ENCODE data around the gene CCDC120. TPM values are rescaled to one million over a fixed set of nuclear protein-coding genes. Genes with fewer than 3 reads are reported as not detected.

The CCDC120 gene
- 10 to 100 TPM in 2 of 4 donors, 1 to 10 TPM in 2; 4.4 to 19.1 (median 9.9) TPM for total RNA-seq

GRCh38 chrX:49058794-49059193, at the start of gene CCDC120:
TSS of gene CCDC120 (plus strand) at chrX:49058999. CDS start at chrX:49062042, 3,043 bp downstream.
- Histone ChIP-seq H3K4me1 (no peaks in the 10 kb centered on the region), H3K27ac (peak within 1 kb of the TSS; percentile 59 to 81 (median 71)), H3K4me3 (peak within 1 kb of the TSS in 3 of 4 donors; percentile 20 to 53 (median 41)), H3K9me3 (no peaks in the 10 kb centered on the region), H3K27me3 (no peaks in the 10 kb centered on the region), H3K36me3 (no peaks in the 10 kb centered on the region)
- intact Hi-C loops (cut with DNase I; ENCODE audit: low total_unique reads), result no loop called here
- peak in 2 of 3 donors; percentile 47 to 76 for TF ChIP-seq POLR2AphosphoS5 (IDR thresholded peaks at IDR 0.05)
- no peak for TF ChIP-seq CTCF (IDR thresholded peaks at IDR 0.05)
- no peak for TF ChIP-seq EP300 (IDR thresholded peaks at IDR 0.05; ENCODE audit: low read depth)
- peak; percentile 67 for TF ChIP-seq POLR2A (IDR thresholded peaks at IDR 0.05)
- 41% methylated on average over 5 of the region's 5 CpGs; no CpG with 5 or more reads in 1 of the 2 donors for WGBS, 2 donors (ENCODE audit: low coverage in 1 of 2)
- peak; percentile 58 for DNase-seq
- in situ Hi-C loops (cut with MboI; ENCODE audit: low pct_ligation_motif_present in 1 of 4, low pct_unique_long_range_greater_than_20kb in 1 of 4, low sequenced_read_pairs in 3 of 4), result no loop called here

GRCh38 chrX:49019050-49019449, 39.7 kb upstream of the CCDC120 start:
- intact Hi-C loops (cut with DNase I; ENCODE audit: low total_unique reads), result no loop called here
- no peak for DNase-seq
- H3K27ac ChIP-seq, result no peak overlapping the region
- no peaks in the 10 kb centered on the region for H3K4me1 ChIP-seq
- no peaks in the 10 kb centered on the region for H3K9me3 ChIP-seq
- in situ Hi-C loops (cut with MboI; ENCODE audit: low pct_ligation_motif_present in 1 of 4, low pct_unique_long_range_greater_than_20kb in 1 of 4, low sequenced_read_pairs in 3 of 4), result no loop called here
- no peaks in the 10 kb centered on the region for H3K36me3 ChIP-seq
- WGBS, 2 donors (ENCODE audit: low coverage in 1 of 2), result 82% methylated on average over 2 of the region's 2 CpGs; no CpG with 5 or more reads in 1 of the 2 donors
- H3K4me3 ChIP-seq, result no peak overlapping the region
- H3K27me3 ChIP-seq, result no peaks in the 10 kb centered on the region
- TF ChIP-seq EP300 (IDR thresholded peaks at IDR 0.05; ENCODE audit: low read depth) (no peak), POLR2A (IDR thresholded peaks at IDR 0.05) (no peak), CTCF (IDR thresholded peaks at IDR 0.05) (no peak), POLR2AphosphoS5 (IDR thresholded peaks at IDR 0.05) (no peak)

GRCh38 chrX:49019599-49020249, 39.1 kb upstream of the CCDC120 start:
- Histone ChIP-seq H3K4me1 (no peaks in the 10 kb centered on the region), H3K36me3 (no peaks in the 10 kb centered on the region), H3K27me3 (no peaks in the 10 kb centered on the region), H3K27ac (no peak overlapping the region), H3K9me3 (no peaks in the 10 kb centered on the region), H3K4me3 (no peak overlapping the region)
- intact Hi-C loops (cut with DNase I; ENCODE audit: low total_unique reads) (no loop called here), in situ Hi-C loops (cut with MboI; ENCODE audit: low pct_ligation_motif_present in 1 of 4, low pct_unique_long_range_greater_than_20kb in 1 of 4, low sequenced_read_pairs in 3 of 4) (no loop called here)
- WGBS, 2 donors (ENCODE audit: low coverage in 1 of 2), result 86 to 88% methylated on average over 3 to 7 of the region's 7 CpGs
- no peak for DNase-seq
- no peak for TF ChIP-seq CTCF (IDR thresholded peaks at IDR 0.05)
- no peak for TF ChIP-seq EP300 (IDR thresholded peaks at IDR 0.05; ENCODE audit: low read depth)
- TF ChIP-seq POLR2AphosphoS5 (IDR thresholded peaks at IDR 0.05), result no peak
- no peak for TF ChIP-seq POLR2A (IDR thresholded peaks at IDR 0.05)

- intact Hi-C loops (cut with DNase I; ENCODE audit: low total_unique reads), result no loop called here
- in situ Hi-C loops (cut with MboI; ENCODE audit: low pct_ligation_motif_present in 1 of 4, low pct_unique_long_range_greater_than_20kb in 1 of 4, low sequenced_read_pairs in 3 of 4), result no loop called here
- no peaks in the 10 kb centered on the region for H3K36me3 ChIP-seq
These were observed 28.9 kb upstream of the CCDC120 start for GRCh38 chrX:49029876-49030275.

More at GRCh38 chrX:49029876-49030275, 28.9 kb upstream of the CCDC120 start:
- no peaks in the 10 kb centered on the region for H3K9me3 ChIP-seq
- H3K4me3 ChIP-seq, result no peak overlapping the region
- H3K27ac ChIP-seq, result peak overlapping the region in 1 of 4 donors; percentile 0
- peak; percentile 69 for DNase-seq
- TF ChIP-seq POLR2AphosphoS5 (IDR thresholded peaks at IDR 0.05) (no peak), EP300 (IDR thresholded peaks at IDR 0.05; ENCODE audit: low read depth) (no peak), POLR2A (IDR thresholded peaks at IDR 0.05) (no peak), CTCF (IDR thresholded peaks at IDR 0.05) (no peak)
- H3K27me3 ChIP-seq, result no peaks in the 10 kb centered on the region
- WGBS, 2 donors (ENCODE audit: low coverage in 1 of 2), result 82% methylated on average over 5 of the region's 6 CpGs; no CpG with 5 or more reads in 1 of the 2 donors
- peaks cover 0 to 8% (median 4%) of the 10 kb centered on the region in 4 donors for H3K4me1 ChIP-seq

Data from transverse colon (tissue), 4 donors.